ENCODE results near the gene TAPBPL. TPM values are rescaled to one million over a fixed set of nuclear protein-coding genes. Genes with fewer than 3 reads are reported as not detected.

Gene TAPBPL
- polyA plus RNA-seq (2013, experiment 1 of 4): not detected
- 0.66 TPM for polyA plus RNA-seq (2013, experiment 2 of 4)
- 0.37 TPM for polyA plus RNA-seq (2013, experiment 3 of 4)
- polyA plus RNA-seq (2013, experiment 4 of 4): 0.20 TPM

GRCh38 chr12:6451348-6452244, at the start of gene TAPBPL:
Gene TAPBPL, plus strand, starts transcription at chr12:6452042. Its CDS starts 207 bp downstream, at chr12:6452249.
- Histone ChIP-seq H3K9me3 (ENCODE audit: control insufficient read depth, low read length) (no peaks in the 10 kb centered on the region), H3K27me3 (ENCODE audit: control insufficient read depth, insufficient read depth, low read length, poor library complexity, severe bottlenecking) (no peaks in the 10 kb centered on the region), H3K36me3 (ENCODE audit: control insufficient read depth, insufficient read depth, low read length) (no peaks in the 10 kb centered on the region), H3K4me1 (ENCODE audit: control insufficient read depth, insufficient read depth, low read length) (peaks cover 36% of the 10 kb centered on the region), H3K4me3 (ENCODE audit: insufficient read depth, low read depth, low read length) (peak within 1 kb of the TSS; percentile 2), H3K27ac (ENCODE audit: insufficient read depth, low read depth, low read length, poor library complexity, severe bottlenecking) (peak within 1 kb of the TSS; percentile 65)
- 21 to 22% methylated on average over 27 of the region's 27 CpGs for WGBS, 2 experiments

- no peaks in the 10 kb centered on the region for H3K36me3 ChIP-seq (ENCODE audit: control insufficient read depth, insufficient read depth, low read length)
- no peaks in the 10 kb centered on the region for H3K27me3 ChIP-seq (ENCODE audit: control insufficient read depth, insufficient read depth, low read length, poor library complexity, severe bottlenecking)
- 90 to 94% methylated on average over 5 of the region's 5 CpGs for WGBS, 2 experiments
- H3K9me3 ChIP-seq (ENCODE audit: control insufficient read depth, low read length): no peaks in the 10 kb centered on the region
- no peak overlapping the region for H3K27ac ChIP-seq (ENCODE audit: insufficient read depth, low read depth, low read length, poor library complexity, severe bottlenecking)
- H3K4me1 ChIP-seq (ENCODE audit: control insufficient read depth, insufficient read depth, low read length): no peaks in the 10 kb centered on the region
- no peak overlapping the region for H3K4me3 ChIP-seq (ENCODE audit: insufficient read depth, low read depth, low read length)
Measured at GRCh38 chr12:6404390-6404789, 47.5 kb upstream of the TAPBPL start.

GRCh38 chr12:6405963-6406362, 45.9 kb upstream of the TAPBPL start:
- Histone ChIP-seq H3K36me3 (ENCODE audit: control insufficient read depth, insufficient read depth, low read length) (no peaks in the 10 kb centered on the region), H3K27me3 (ENCODE audit: control insufficient read depth, insufficient read depth, low read length, poor library complexity, severe bottlenecking) (no peaks in the 10 kb centered on the region), H3K4me3 (ENCODE audit: insufficient read depth, low read depth, low read length) (no peak overlapping the region), H3K4me1 (ENCODE audit: control insufficient read depth, insufficient read depth, low read length) (no peaks in the 10 kb centered on the region), H3K27ac (ENCODE audit: insufficient read depth, low read depth, low read length, poor library complexity, severe bottlenecking) (no peak overlapping the region), H3K9me3 (ENCODE audit: control insufficient read depth, low read length) (no peaks in the 10 kb centered on the region)
- 86 to 91% methylated on average over 6 of the region's 6 CpGs for WGBS, 2 experiments

GRCh38 chr12:6407236-6407954, 44.4 kb upstream of the TAPBPL start:
- WGBS, 2 experiments: 94% methylated on average over 9 to 10 of the region's 10 CpGs
- no peaks in the 10 kb centered on the region for H3K4me1 ChIP-seq (ENCODE audit: control insufficient read depth, insufficient read depth, low read length)
- H3K9me3 ChIP-seq (ENCODE audit: control insufficient read depth, low read length): no peaks in the 10 kb centered on the region
- no peaks in the 10 kb centered on the region for H3K36me3 ChIP-seq (ENCODE audit: control insufficient read depth, insufficient read depth, low read length)
- H3K27me3 ChIP-seq (ENCODE audit: control insufficient read depth, insufficient read depth, low read length, poor library complexity, severe bottlenecking): no peaks in the 10 kb centered on the region
- H3K27ac ChIP-seq (ENCODE audit: insufficient read depth, low read depth, low read length, poor library complexity, severe bottlenecking): no peak overlapping the region
- H3K4me3 ChIP-seq (ENCODE audit: insufficient read depth, low read depth, low read length): no peak overlapping the region

GRCh38 chr12:6416596-6416995, 35.2 kb upstream of the TAPBPL start:
- H3K27me3 ChIP-seq (ENCODE audit: control insufficient read depth, insufficient read depth, low read length, poor library complexity, severe bottlenecking): no peaks in the 10 kb centered on the region
- no peak overlapping the region for H3K4me3 ChIP-seq (ENCODE audit: insufficient read depth, low read depth, low read length)
- WGBS, 2 experiments: 92 to 94% methylated on average over 3 of the region's 3 CpGs
- no peaks in the 10 kb centered on the region for H3K9me3 ChIP-seq (ENCODE audit: control insufficient read depth, low read length)
- no peaks in the 10 kb centered on the region for H3K36me3 ChIP-seq (ENCODE audit: control insufficient read depth, insufficient read depth, low read length)
- H3K27ac ChIP-seq (ENCODE audit: insufficient read depth, low read depth, low read length, poor library complexity, severe bottlenecking): no peak overlapping the region
- no peaks in the 10 kb centered on the region for H3K4me1 ChIP-seq (ENCODE audit: control insufficient read depth, insufficient read depth, low read length)

GRCh38 chr12:6418796-6419195, 33.0 kb upstream of the TAPBPL start:
- H3K9me3 ChIP-seq (ENCODE audit: control insufficient read depth, low read length): no peaks in the 10 kb centered on the region
- H3K4me1 ChIP-seq (ENCODE audit: control insufficient read depth, insufficient read depth, low read length): no peaks in the 10 kb centered on the region
- no peak overlapping the region for H3K4me3 ChIP-seq (ENCODE audit: insufficient read depth, low read depth, low read length)
- H3K27ac ChIP-seq (ENCODE audit: insufficient read depth, low read depth, low read length, poor library complexity, severe bottlenecking): no peak overlapping the region
- 75 to 79% methylated on average over 6 of the region's 6 CpGs for WGBS, 2 experiments
- H3K36me3 ChIP-seq (ENCODE audit: control insufficient read depth, insufficient read depth, low read length): no peaks in the 10 kb centered on the region
- H3K27me3 ChIP-seq (ENCODE audit: control insufficient read depth, insufficient read depth, low read length, poor library complexity, severe bottlenecking): no peaks in the 10 kb centered on the region

GRCh38 chr12:6420364-6420763, 31.5 kb upstream of the TAPBPL start:
- Histone ChIP-seq H3K9me3 (ENCODE audit: control insufficient read depth, low read length) (no peaks in the 10 kb centered on the region), H3K4me1 (ENCODE audit: control insufficient read depth, insufficient read depth, low read length) (no peaks in the 10 kb centered on the region), H3K27me3 (ENCODE audit: control insufficient read depth, insufficient read depth, low read length, poor library complexity, severe bottlenecking) (no peaks in the 10 kb centered on the region), H3K4me3 (ENCODE audit: insufficient read depth, low read depth, low read length) (no peak overlapping the region), H3K36me3 (ENCODE audit: control insufficient read depth, insufficient read depth, low read length) (no peaks in the 10 kb centered on the region), H3K27ac (ENCODE audit: insufficient read depth, low read depth, low read length, poor library complexity, severe bottlenecking) (no peak overlapping the region)
- WGBS, 2 experiments: 88 to 100% methylated on average over 4 of the region's 4 CpGs

GRCh38 chr12:6423267-6424007, 28.4 kb upstream of the TAPBPL start:
- H3K4me3 ChIP-seq (ENCODE audit: insufficient read depth, low read depth, low read length): no peak overlapping the region
- 23 to 24% methylated on average over 9 of the region's 9 CpGs for WGBS, 2 experiments
- no peaks in the 10 kb centered on the region for H3K9me3 ChIP-seq (ENCODE audit: control insufficient read depth, low read length)

GRCh38 chr12:6424008-6424347, 27.9 kb upstream of the TAPBPL start:
- 83 to 85% methylated on average over 6 of the region's 6 CpGs for WGBS, 2 experiments
- H3K27ac ChIP-seq (ENCODE audit: insufficient read depth, low read depth, low read length, poor library complexity, severe bottlenecking): no peak overlapping the region
- H3K9me3 ChIP-seq (ENCODE audit: control insufficient read depth, low read length): no peaks in the 10 kb centered on the region
- H3K27me3 ChIP-seq (ENCODE audit: control insufficient read depth, insufficient read depth, low read length, poor library complexity, severe bottlenecking): no peaks in the 10 kb centered on the region
- H3K4me3 ChIP-seq (ENCODE audit: insufficient read depth, low read depth, low read length): no peak overlapping the region
- H3K4me1 ChIP-seq (ENCODE audit: control insufficient read depth, insufficient read depth, low read length): no peaks in the 10 kb centered on the region
- no peaks in the 10 kb centered on the region for H3K36me3 ChIP-seq (ENCODE audit: control insufficient read depth, insufficient read depth, low read length)

More at GRCh38 chr12:6423267-6424007, 28.4 kb upstream of the TAPBPL start:
- H3K4me1 ChIP-seq (ENCODE audit: control insufficient read depth, insufficient read depth, low read length): no peaks in the 10 kb centered on the region
- no peaks in the 10 kb centered on the region for H3K36me3 ChIP-seq (ENCODE audit: control insufficient read depth, insufficient read depth, low read length)
- H3K27ac ChIP-seq (ENCODE audit: insufficient read depth, low read depth, low read length, poor library complexity, severe bottlenecking): no peak overlapping the region
- H3K27me3 ChIP-seq (ENCODE audit: control insufficient read depth, insufficient read depth, low read length, poor library complexity, severe bottlenecking): no peaks in the 10 kb centered on the region

GRCh38 chr12:6424866-6425265, 27.0 kb upstream of the TAPBPL start:
- H3K27me3 ChIP-seq (ENCODE audit: control insufficient read depth, insufficient read depth, low read length, poor library complexity, severe bottlenecking): no peaks in the 10 kb centered on the region
- no peaks in the 10 kb centered on the region for H3K4me1 ChIP-seq (ENCODE audit: control insufficient read depth, insufficient read depth, low read length)
- no peak overlapping the region for H3K4me3 ChIP-seq (ENCODE audit: insufficient read depth, low read depth, low read length)
- no peaks in the 10 kb centered on the region for H3K36me3 ChIP-seq (ENCODE audit: control insufficient read depth, insufficient read depth, low read length)
- 87 to 91% methylated on average over 8 of the region's 8 CpGs for WGBS, 2 experiments
- no peaks in the 10 kb centered on the region for H3K9me3 ChIP-seq (ENCODE audit: control insufficient read depth, low read length)
- H3K27ac ChIP-seq (ENCODE audit: insufficient read depth, low read depth, low read length, poor library complexity, severe bottlenecking): no peak overlapping the region
